ENCODE measurements around the gene CCDC71L. TPM values are rescaled to one million over a fixed set of nuclear protein-coding genes. Genes with fewer than 3 reads are reported as not detected.

Gene CCDC71L
- total and polyA plus RNA-seq, 7 donors: 2.8 to 12.4 (median 5.1) TPM

DNA sequence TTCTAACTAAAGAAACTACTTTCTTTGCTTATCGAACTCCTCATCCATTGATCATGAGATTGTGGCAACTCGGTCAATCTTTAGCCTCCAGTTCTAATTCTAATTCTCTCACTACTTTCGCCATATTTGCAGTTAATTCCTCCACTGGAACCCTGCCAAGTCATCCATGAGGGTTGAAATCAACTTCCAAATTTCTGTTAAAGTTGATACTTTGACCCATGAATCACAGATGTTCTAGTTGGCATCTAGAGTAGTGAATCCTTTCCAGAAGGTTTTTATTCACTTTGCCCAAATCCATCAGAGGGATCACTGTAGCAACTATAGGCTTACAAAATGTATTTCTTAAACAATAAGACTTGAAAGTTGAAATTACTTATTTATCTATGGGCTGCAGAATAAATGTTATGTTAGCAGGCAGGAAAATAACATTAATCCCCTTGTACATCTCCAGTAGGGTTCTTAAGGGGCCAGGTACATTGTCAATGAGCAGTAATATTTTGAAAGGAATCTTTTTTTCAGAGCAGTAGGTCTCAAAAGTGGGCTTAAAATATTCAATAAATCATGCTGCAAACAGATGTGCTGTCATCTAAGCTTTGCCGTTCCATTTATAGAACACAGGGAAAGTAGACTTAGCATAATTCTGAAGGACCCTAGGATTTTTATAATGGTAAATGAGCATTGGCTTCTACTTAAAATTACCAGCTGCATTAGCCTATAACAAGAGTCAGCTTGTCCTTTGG is 39.4 kb downstream of the CCDC71L start:
- intact Hi-C loops (cut with DNase I): no loop called here
- WGBS, 3 donors: 55 to 72% (median 57%) methylated on average over 4 of the region's 4 CpGs
- no peaks in the 10 kb centered on the region for H3K36me3 ChIP-seq (ENCODE audit: insufficient read depth in 1 of 2, low read depth in 1 of 2)
- TF ChIP-seq, protein P1, sequence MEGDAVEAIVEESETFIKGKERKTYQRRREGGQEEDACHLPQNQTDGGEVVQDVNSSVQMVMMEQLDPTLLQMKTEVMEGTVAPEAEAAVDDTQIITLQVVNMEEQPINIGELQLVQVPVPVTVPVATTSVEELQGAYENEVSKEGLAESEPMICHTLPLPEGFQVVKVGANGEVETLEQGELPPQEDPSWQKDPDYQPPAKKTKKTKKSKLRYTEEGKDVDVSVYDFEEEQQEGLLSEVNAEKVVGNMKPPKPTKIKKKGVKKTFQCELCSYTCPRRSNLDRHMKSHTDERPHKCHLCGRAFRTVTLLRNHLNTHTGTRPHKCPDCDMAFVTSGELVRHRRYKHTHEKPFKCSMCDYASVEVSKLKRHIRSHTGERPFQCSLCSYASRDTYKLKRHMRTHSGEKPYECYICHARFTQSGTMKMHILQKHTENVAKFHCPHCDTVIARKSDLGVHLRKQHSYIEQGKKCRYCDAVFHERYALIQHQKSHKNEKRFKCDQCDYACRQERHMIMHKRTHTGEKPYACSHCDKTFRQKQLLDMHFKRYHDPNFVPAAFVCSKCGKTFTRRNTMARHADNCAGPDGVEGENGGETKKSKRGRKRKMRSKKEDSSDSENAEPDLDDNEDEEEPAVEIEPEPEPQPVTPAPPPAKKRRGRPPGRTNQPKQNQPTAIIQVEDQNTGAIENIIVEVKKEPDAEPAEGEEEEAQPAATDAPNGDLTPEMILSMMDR (IDR thresholded peaks at IDR 0.05): no peak
- DNase-seq: no peak
- no peaks in the 10 kb centered on the region for H3K27me3 ChIP-seq (ENCODE audit: insufficient read depth in 3 of 3, low read length in 2 of 3)
- H3K4me1 ChIP-seq: peaks cover 4% of the 10 kb centered on the region
- no peaks in the 10 kb centered on the region for H3K9me3 ChIP-seq
- H3K4me3 ChIP-seq: no peak overlapping the region
- no peak for ATAC-seq
- H3K27ac ChIP-seq: no peak overlapping the region

- H3K4me3 ChIP-seq: no peak overlapping the region
- intact Hi-C loops (cut with DNase I): no loop called here
- H3K27ac ChIP-seq: no peak overlapping the region
- H3K36me3 ChIP-seq (ENCODE audit: insufficient read depth in 1 of 2, low read depth in 1 of 2): no peaks in the 10 kb centered on the region
- H3K27me3 ChIP-seq (ENCODE audit: insufficient read depth in 3 of 3, low read length in 2 of 3): no peaks in the 10 kb centered on the region
- WGBS, 3 donors: 88 to 94% (median 91%) methylated on average over 2 of the region's 2 CpGs
- peaks cover 4% of the 10 kb centered on the region for H3K4me1 ChIP-seq
- no peak for DNase-seq
- no peak for ATAC-seq
- TF ChIP-seq, protein P1 (IDR thresholded peaks at IDR 0.05): no peak
- no peaks in the 10 kb centered on the region for H3K9me3 ChIP-seq
Observed at GRCh38 chr7:106620676-106621075, 40.3 kb downstream of the CCDC71L start.

- peaks cover 4% of the 10 kb centered on the region for H3K4me1 ChIP-seq
- H3K36me3 ChIP-seq (ENCODE audit: insufficient read depth in 1 of 2, low read depth in 1 of 2): no peaks in the 10 kb centered on the region
- H3K27me3 ChIP-seq (ENCODE audit: insufficient read depth in 3 of 3, low read length in 2 of 3): no peaks in the 10 kb centered on the region
- H3K9me3 ChIP-seq: no peaks in the 10 kb centered on the region
- intact Hi-C loops (cut with DNase I): no loop called here
- ATAC-seq (no peak), DNase-seq (no peak)
- TF ChIP-seq, protein P1 (IDR thresholded peaks at IDR 0.05): no peak
- no peak overlapping the region for H3K4me3 ChIP-seq
- H3K27ac ChIP-seq: no peak overlapping the region
Observed at GRCh38 chr7:106620034-106620433, 40.9 kb downstream of the CCDC71L start.

DNA sequence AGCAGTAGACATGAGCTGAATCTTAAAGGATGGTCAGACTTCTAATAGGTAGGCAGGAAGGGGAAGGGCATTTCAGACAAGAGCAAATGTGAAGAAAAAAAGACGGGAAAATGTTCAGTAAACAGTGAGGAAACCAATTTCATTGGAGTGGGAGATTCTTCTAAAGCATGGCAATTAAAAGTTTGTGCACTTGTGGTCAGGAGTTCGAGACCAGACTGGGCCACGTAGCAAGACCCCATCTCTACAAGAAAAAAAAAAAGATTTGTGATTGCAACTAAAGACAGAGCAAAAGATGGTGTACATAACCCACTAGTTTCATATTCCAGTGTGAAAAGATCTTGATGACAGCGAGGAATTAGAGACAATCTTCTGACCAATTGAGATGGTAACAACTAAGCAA is 41.7 kb downstream of the CCDC71L start:
- Histone ChIP-seq H3K4me1 (peaks cover 4% of the 10 kb centered on the region), H3K27ac (no peak overlapping the region), H3K4me3 (no peak overlapping the region), H3K27me3 (ENCODE audit: insufficient read depth in 3 of 3, low read length in 2 of 3) (no peaks in the 10 kb centered on the region), H3K36me3 (ENCODE audit: insufficient read depth in 1 of 2, low read depth in 1 of 2) (no peaks in the 10 kb centered on the region), H3K9me3 (no peaks in the 10 kb centered on the region)
- intact Hi-C loops (cut with DNase I): no loop called here
- 88 to 96% (median 94%) methylated on average over 4 of the region's 4 CpGs for WGBS, 3 donors
- TF ChIP-seq, protein P1 (IDR thresholded peaks at IDR 0.05): no peak
- ATAC-seq (no peak), DNase-seq (no peak)

DNA sequence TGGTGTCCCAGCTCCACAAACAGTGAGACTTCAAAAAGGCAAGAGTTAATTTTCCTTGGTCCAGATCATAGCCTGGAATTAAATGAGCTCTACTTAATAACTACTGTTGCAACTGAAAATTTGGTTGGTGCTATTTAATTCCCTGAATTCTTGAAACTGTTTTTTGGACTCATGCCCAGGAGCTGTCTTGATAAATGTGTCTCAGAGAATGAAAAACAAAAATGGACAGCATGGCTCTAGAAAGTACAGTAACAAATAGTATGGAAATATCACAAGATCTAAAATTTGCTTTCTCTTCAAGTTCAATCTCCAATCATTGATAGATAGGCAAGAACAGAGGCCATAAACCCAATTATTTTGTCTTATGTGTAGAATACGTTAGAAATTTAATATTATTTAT is 42.5 kb downstream of the CCDC71L start:
- Histone ChIP-seq H3K4me3 (no peak overlapping the region), H3K4me1 (peaks cover 4% of the 10 kb centered on the region), H3K9me3 (no peaks in the 10 kb centered on the region), H3K27ac (no peak overlapping the region), H3K27me3 (ENCODE audit: insufficient read depth in 3 of 3, low read length in 2 of 3) (no peaks in the 10 kb centered on the region), H3K36me3 (ENCODE audit: insufficient read depth in 1 of 2, low read depth in 1 of 2) (no peaks in the 10 kb centered on the region)
- no peak for ATAC-seq
- no peak for DNase-seq
- TF ChIP-seq, protein P1 (IDR thresholded peaks at IDR 0.05): no peak
- intact Hi-C loops (cut with DNase I): no loop called here
- 65 to 79% (median 77%) methylated on average over 1 of the region's 1 CpG for WGBS, 3 donors
